NB4 (cell line): ENCODE data around the gene PDIA5.

Source experiments
- CTCF ChIP-seq: IDR thresholded peaks from one replicate; pipeline ENCODE4 v1.5.1; 2012; ENCODE audit warnings: low read depth, low read length
- MAX ChIP-seq: IDR thresholded peaks from 2 replicates; pipeline ENCODE4 v1.6.1; 2011; ENCODE audit warnings: low read depth, low read length
- MYC ChIP-seq: IDR thresholded peaks from 2 replicates; pipeline ENCODE4 v1.6.1; 2011; ENCODE audit warnings: low read depth, low read length
- POLR2A ChIP-seq: IDR thresholded peaks from 2 replicates; pipeline ENCODE4 v1.6.1; 2011; ENCODE audit warnings: mild to moderate bottlenecking; ENCODE audit not compliant: insufficient read length; ENCODE audit errors: extremely low read depth

- TF ChIP-seq POLR2A (no peak), CTCF (no peak), MYC (no peak), MAX (no peak)
Observed at GRCh38 chr3:123147754-123148535, 81.1 kb downstream of the PDIA5 start.
